ENCODE data around the gene GPR3. TPM values are rescaled to one million over a fixed set of nuclear protein-coding genes. Genes with fewer than 3 reads are reported as not detected.

Gene GPR3
- total RNA-seq, 4 donors from 2014 or later: 0.55 to 1.9 TPM; not detected in 2

GRCh38 chr1:27398405-27399149 is 6.2 kb downstream of the GPR3 start:
- DNase-seq: no peak
- Histone ChIP-seq H3K27ac (no peak overlapping the region), H3K4me1 (peaks cover 6 to 12% of the 10 kb centered on the region in 2 donors), H3K27me3 (no peaks in the 10 kb centered on the region), H3K36me3 (no peaks in the 10 kb centered on the region), H3K4me3 (no peak overlapping the region), H3K9me3 (no peaks in the 10 kb centered on the region)
- TF ChIP-seq POLR2A (IDR thresholded peaks at IDR 0.05): no peak
- TF ChIP-seq CTCF (IDR thresholded peaks at IDR 0.05): no peak
- intact Hi-C loops (cut with DNase I; ENCODE audit: low total_unique reads): loop anchor here (5.0 kb wide), 1 partner anchor 264 kb away; no protein-coding TSS in a partner anchor

GRCh38 chr1:27399251-27400025 is 7.0 kb downstream of the GPR3 start:
- no peak overlapping the region for H3K27ac ChIP-seq
- intact Hi-C loops (cut with DNase I; ENCODE audit: low total_unique reads): loop anchor here (5.0 kb wide), 2 partner anchors 208 to 263 kb away; no protein-coding TSS in a partner anchor
- H3K4me3 ChIP-seq: no peak overlapping the region
- TF ChIP-seq POLR2A (IDR thresholded peaks at IDR 0.05): no peak
- TF ChIP-seq CTCF (IDR thresholded peaks at IDR 0.05): no peak
- H3K4me1 ChIP-seq: peaks cover 6 to 17% of the 10 kb centered on the region in 2 donors
- H3K27me3 ChIP-seq: no peaks in the 10 kb centered on the region
- H3K9me3 ChIP-seq: no peaks in the 10 kb centered on the region
- no peaks in the 10 kb centered on the region for H3K36me3 ChIP-seq
- DNase-seq: no peak

- no peak for DNase-seq
- intact Hi-C loops (cut with DNase I; ENCODE audit: low total_unique reads): loop anchor here (5.0 kb wide), 1 partner anchor 207 kb away; no protein-coding TSS in a partner anchor
- no peaks in the 10 kb centered on the region for H3K9me3 ChIP-seq
- no peak overlapping the region for H3K4me3 ChIP-seq
- H3K27me3 ChIP-seq: no peaks in the 10 kb centered on the region
- H3K27ac ChIP-seq: no peak overlapping the region
- H3K36me3 ChIP-seq: no peaks in the 10 kb centered on the region
- H3K4me1 ChIP-seq: peaks cover 6 to 17% of the 10 kb centered on the region in 2 donors
- TF ChIP-seq CTCF (IDR thresholded peaks at IDR 0.05) (no peak), POLR2A (IDR thresholded peaks at IDR 0.05) (no peak)
These were observed 7.9 kb downstream of the GPR3 start for GRCh38 chr1:27400082-27400962.

GRCh38 chr1:27400963-27401341 is 8.5 kb downstream of the GPR3 start:
- no peaks in the 10 kb centered on the region for H3K27me3 ChIP-seq
- peaks cover 6 to 17% of the 10 kb centered on the region in 2 donors for H3K4me1 ChIP-seq
- DNase-seq: no peak
- H3K27ac ChIP-seq: no peak overlapping the region
- intact Hi-C loops (cut with DNase I; ENCODE audit: low total_unique reads): loop anchor here (5.0 kb wide), 1 partner anchor 206 kb away; no protein-coding TSS in a partner anchor
- no peaks in the 10 kb centered on the region for H3K36me3 ChIP-seq
- H3K9me3 ChIP-seq: no peaks in the 10 kb centered on the region
- TF ChIP-seq CTCF (IDR thresholded peaks at IDR 0.05) (no peak), POLR2A (IDR thresholded peaks at IDR 0.05) (no peak)
- no peak overlapping the region for H3K4me3 ChIP-seq
